NCI-H226 (cell line): ENCODE data around the gene ZBED6.
"Not testable (repeated sequence)": the region's sequence is repeated elsewhere in the genome, so short reads cannot be mapped to it uniquely, and the experiment has no call there.

Source experiments
- DNase-seq: peaks from one replicate; pipeline ENCODE4 v3.0.0-alpha.2; 2015

ZBED6 gene

DNA sequence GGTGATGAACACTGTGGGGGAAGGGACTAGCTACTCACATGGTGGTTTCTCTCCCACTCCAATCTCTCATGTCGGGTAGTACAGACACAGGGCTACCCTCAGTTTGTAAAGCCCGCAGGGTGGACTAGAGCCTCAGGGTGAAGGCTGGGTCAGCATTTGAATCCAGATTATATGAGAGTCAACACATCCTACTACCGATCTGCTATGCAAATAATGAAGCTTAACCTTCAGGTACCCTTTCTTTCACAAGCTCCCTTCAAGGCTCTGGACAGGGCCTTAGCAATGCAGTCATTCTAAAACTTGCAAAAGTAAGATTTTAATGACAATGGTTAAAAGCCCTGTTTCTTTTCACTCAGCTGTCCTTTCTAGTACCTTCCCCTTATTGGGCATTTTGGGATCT, 5.5 kb upstream of the ZBED6 start:
- DNase-seq = no peak

DNA sequence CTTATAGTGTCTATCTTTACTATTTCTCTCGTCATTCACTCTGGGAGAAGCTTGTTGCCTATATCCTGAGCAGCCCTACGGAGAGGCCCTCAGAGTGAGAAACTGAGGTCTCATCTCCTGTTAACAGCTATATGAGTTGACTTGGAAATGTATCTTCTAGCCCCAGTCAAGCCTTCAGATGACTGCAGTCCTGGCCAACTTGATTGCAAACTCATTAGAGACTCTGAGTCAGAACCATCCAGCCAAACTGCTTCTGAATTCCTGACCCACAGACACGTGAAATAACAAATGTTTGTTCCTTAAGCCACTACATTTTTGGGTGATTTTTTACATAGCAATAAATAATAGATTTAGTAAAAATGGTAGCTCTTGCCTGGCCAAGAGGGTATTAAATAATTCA, 3.9 kb upstream of the ZBED6 start:
- no peak for DNase-seq

DNA sequence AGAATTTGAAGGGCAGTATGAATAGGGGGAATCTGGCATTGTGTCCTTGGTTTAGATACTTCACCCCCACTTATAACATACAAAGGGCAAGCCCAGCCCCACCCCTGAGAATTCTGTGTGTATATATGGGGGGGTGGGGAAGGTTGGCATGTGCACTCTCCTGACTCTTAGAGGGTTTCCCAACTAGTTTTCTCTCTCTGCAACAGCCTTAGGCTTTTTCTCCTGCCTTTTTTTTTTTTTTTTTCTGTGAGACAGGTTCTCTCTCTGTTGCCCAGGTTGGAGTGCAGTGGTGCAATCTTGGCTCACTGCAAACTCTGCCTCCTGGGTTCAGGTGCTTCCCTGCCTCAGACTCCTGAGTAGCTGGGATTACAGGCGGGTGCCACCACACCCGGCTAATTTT, 2.9 kb upstream of the ZBED6 start:
- no peak for DNase-seq

DNA sequence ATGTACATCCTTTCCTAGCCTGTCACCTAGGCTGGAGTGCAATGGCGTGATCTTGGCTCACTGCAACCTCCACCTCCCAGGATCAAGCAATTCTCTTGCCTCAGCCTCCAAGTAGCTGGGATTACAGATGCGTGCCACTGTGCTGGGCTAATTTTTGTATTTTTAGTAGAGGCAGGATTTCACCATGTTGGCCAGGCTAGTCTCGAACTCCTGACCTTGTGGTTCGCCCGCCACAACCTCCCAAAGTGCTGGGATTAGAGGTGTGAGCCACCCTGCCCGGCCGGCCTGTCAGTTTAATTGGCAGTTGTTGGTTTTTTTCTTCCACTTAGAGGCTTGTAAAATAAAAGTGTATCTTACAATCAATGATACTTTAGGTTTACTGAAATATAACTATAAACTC, 1.9 kb upstream of the ZBED6 start:
- not testable (repeated sequence) for DNase-seq

DNA sequence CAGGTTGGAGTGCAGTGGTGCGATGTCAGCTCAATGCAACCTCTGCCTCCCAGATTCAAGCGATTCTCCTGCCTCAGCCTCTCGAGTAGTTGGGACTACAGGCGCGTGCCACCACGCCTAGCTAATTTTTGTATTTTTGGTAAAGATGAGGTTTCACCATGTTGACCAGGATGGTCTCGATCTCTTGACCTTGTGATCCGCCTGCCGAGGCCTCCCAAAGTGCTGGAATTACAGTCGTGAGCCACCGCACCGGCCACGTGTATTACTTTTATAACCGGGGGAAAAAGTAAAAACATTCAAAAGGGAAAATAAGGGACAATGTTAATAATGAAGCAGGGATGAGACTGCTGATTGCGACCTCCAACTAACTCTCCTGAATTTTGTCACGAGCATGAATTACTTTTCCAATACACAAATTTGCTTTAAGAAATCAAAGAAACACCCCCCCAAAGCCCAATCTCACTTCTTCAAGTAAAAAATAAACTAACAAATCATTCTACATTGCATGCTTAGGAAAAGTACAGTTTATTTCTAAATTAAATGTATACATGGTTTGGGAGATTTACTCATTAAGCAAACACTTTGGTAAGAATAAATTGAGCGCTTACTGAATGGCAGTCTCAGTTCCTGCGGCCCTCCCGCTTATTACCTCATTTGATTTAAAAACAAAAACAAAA, 521 bp upstream of the ZBED6 start:
- DNase-seq = no peak

DNA sequence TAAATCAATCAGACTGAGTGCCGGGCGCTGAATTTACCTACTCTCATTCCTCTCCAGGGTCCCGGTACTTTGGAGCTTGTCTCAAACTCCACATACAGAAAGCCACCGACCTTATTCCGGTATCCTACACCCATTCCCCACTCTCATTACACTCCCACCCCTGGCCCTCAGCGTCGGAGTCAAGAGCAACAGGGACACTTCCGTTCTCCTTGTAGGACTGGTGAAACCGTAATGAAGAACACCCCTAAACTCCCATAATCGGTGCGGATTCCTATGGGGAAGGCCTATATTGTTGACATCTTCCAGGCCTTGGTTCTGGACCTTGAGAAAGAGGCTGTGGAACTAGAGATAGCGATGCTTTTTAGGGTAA, 798 bp downstream of the ZBED6 start:
- DNase-seq = no peak

GRCh38 chr1:203797216-203797615, 1.8 kb downstream of the ZBED6 start:
- DNase-seq = no peak

GRCh38 chr1:203797948-203798655, 2.7 kb downstream of the ZBED6 start:
- DNase-seq = peak; percentile 21

GRCh38 chr1:203799157-203799556, 3.7 kb downstream of the ZBED6 start:
- DNase-seq = no peak

GRCh38 chr1:203799971-203800370, 4.5 kb downstream of the ZBED6 start:
- no peak for DNase-seq

GRCh38 chr1:203805689-203806088, 10.3 kb downstream of the ZBED6 start:
- DNase-seq = no peak

DNA sequence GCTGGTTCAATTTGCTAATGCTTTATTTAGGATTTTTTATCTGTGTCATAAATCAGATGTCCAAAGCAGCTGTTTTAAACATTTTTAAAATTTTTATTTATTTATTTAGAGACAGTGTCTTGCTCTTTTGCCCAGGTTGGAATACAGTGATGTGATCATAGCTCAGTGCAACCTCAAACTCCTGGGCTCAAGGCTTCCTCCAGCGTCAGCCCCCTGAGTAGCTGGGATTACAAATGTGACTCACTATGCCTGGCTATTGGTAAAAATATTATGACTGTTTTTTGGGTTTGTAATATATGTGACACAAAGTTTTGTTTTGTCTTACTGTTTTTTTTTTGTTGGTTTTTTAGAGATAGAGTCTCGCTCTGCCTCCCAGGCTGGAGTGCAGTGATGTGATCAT, 11.8 kb downstream of the ZBED6 start:
- DNase-seq = no peak

DNA sequence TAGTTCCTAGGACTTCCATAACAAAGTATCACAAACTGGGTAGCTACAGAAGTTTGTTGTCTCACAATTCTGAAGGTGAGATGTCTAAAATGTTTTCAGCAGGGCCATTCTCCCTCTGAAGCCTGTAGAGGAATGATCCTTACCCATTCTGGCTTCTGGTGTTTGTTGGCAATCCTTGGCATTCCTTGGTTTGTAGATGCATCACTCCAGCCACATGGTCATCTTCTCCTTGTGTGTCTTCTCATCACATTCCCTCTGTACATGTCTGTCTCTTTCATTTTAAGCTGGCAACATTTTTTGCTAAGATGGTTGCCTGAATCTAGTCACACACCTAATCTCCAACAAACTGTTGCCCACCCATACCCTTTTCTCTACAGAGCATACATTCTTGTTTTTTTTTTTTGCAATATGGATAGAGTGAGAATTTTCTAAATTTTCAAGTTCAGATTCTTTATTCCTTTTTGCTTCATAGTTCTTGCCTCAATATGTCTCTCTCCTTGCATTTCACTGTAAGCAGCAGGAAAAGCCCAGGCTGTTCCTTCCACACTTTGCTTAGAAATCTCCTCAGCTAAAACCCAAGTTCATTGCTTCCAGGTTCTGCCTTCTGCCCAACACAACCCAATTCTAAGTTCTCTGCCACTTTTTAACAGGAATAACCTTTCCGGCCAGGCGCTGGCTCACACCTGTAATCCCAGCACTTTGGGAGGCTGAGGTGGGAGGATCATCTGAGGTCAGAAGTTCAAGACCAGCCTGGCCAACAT, 18.3 kb downstream of the ZBED6 start:
- DNase-seq = no peak

DNA sequence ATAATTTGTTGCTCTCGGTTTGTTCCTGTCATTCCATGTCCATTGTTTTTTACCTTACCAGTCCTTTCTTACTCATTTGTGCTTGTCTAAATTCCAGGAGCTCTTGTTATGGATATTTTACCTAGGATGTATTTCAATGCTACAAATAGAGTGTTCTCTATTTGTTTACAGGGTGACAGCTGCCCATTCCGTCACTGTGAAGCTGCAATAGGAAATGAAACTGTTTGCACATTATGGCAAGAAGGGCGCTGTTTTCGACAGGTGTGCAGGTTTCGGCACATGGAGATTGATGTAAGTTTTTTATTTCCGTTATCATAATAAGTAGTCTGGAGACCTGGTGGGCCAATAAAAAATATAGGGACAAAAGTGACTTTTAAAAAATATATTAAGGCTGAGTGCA, 23.0 kb downstream of the ZBED6 start:
- DNase-seq = no peak

DNA sequence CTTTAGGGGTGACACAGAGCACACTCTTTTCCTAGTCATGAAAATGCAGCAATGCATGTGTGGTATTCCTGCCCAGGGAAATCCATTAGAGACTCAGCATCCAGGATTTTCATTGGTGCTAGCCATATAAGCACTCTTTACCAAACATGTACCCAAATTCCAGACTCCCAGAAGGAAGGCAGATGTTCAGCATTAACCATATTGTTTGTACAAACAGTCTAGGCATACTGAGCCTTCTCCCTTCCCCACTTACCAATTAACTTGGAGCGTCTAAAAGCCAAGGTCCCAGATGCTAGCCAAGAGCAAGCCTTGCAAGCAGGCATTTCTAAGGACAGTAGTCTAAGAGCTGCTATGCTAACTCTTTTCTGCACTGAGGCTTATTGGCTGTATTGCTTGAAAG, 27.9 kb downstream of the ZBED6 start:
- no peak for DNase-seq

DNA sequence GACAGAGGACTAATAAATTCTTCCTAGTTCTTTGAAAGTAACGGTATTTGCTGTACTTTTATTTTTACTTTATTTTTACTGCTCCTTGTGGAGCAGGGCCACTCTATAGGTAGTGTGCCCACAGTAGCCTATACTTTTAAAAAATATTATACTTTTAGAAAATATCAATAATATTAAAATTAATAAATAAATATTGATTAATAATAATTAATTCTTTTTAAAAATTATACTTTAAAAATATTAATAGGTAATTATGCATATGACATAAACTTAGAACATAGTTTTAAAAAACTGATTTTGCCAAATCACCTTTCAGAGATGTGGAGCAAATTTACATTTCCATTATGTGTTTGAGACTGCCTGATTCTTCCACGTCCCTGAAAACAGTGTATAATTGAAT, 30.8 kb downstream of the ZBED6 start:
- no peak for DNase-seq

- DNase-seq = no peak
Measured at GRCh38 chr1:203828002-203828401, 32.6 kb downstream of the ZBED6 start.

DNA sequence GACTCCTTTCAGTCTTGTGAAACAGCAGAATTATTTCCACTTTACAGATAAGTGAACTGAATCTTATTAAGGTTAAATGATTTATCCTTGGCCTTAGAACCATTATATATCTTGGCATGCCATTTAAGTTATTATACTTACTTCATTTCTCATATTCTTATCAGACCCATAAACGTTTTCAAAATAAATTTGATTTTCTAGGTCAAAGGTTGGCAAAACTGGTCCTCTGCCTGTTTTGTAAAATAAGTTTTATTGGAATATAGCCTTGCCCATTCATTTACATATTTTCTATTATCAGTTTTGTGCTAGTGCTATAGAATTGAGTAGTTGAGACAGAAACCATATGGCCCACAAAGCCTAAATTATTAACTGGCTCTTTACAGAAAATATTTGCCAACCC, 33.1 kb downstream of the ZBED6 start:
- no peak for DNase-seq

DNA sequence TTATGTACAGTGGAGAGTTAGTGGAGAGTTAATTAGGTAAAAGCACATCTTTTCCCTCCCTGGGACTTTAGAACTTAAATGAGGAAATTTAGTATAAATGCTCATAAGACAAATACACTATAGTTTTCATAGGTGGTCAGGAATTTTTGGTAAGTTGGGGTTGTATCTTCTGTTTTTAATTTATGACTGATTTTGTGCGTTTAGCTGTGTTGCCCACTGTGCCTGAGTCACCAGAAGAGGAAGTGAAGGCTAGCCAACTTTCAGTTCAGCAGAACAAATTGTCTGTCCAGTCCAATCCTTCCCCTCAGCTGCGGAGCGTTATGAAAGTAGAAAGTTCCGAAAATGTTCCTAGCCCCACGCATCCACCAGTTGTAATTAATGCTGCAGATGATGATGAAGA, 33.8 kb downstream of the ZBED6 start:
- not testable (repeated sequence) for DNase-seq

DNA sequence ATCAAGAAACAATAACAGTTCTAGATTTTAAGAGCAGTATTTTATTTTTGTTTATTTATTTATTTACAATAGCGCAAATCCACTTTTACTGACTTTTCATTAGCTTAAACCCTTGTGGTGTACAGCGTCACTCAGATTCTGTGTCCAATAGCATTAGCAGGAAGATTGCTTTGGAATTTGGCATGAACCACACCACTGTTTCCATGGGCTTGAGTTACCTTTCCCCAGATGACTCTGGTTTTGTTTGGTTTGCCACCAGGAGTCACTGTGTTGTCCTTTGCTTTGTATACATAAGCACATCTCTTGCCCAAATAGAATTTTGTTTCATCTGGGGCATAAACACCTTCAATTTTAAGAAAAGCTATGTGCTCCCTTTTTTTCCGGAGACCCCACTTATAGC, 40.1 kb downstream of the ZBED6 start:
- DNase-seq = no peak

GRCh38 chr1:203839081-203839480, 43.7 kb downstream of the ZBED6 start:
- DNase-seq = peak; percentile 40

GRCh38 chr1:203840208-203840808, 44.9 kb downstream of the ZBED6 start:
- no peak for DNase-seq

DNA sequence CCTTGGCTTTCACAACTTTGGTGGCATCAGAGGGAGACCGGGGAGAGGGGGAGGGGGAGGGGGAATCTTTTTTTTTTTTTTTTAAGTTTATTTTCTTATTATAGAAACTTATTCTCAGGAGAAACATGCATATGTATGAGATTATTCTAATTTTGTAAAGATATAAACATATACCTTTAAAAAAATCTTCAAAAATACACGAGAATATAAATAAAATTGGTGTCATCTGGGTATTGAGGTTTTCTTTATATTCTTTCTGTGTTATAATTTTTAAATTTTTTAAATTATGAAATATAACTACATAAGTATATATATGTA, 47.1 kb downstream of the ZBED6 start:
- no peak for DNase-seq

- no peak for DNase-seq
Measured at GRCh38 chr1:203843435-203843834, 48.0 kb downstream of the ZBED6 start.
